SU-DHL-6 (cell line): ENCODE data around the gene C14orf132.
"Not testable (repeated sequence)": the region's sequence is repeated elsewhere in the genome, so short reads cannot be mapped to it uniquely, and the experiment has no call there.

ENCODE experiments used
- H2AFZ ChIP-seq: fragments of 200-600 bp; sonication (generic); 2 replicates; pipeline ENCODE4 v1.6.1; 2014; ENCODE audit warnings: low read depth, mild to moderate bottlenecking, moderate library complexity, mixed read lengths, antibody characterized with exemption, low read length; ENCODE audit not compliant: severe bottlenecking
- H3F3A ChIP-seq: fragments of 200-600 bp; shearing (Covaris generic); 2 replicates; pipeline ENCODE4 v1.6.0; 2016; ENCODE audit warnings: antibody characterized with exemption, mild to moderate bottlenecking; ENCODE audit not compliant: insufficient read depth
- H3K27ac ChIP-seq: fragments of 200-600 bp; sonication (generic); 2 replicates; pipeline ENCODE4 v1.5.1; 2016; ENCODE audit warnings: low read depth, mild to moderate bottlenecking, low read length, moderate library complexity, mixed read lengths
- H3K27me3 ChIP-seq: fragments of 200-600 bp; sonication (generic), shearing (Covaris generic); 2 replicates; pipeline ENCODE4 v1.6.0; 2014; ENCODE audit warnings: mild to moderate bottlenecking, low read length
- H3K36me3 ChIP-seq: fragments of 200-600 bp; sonication (generic); 2 replicates; pipeline ENCODE4 v1.6.1; 2014; ENCODE audit warnings: mild to moderate bottlenecking, low read length, mixed read lengths
- H3K4me2 ChIP-seq: fragments of 300-600, 200-600 bp; shearing (Covaris generic), sonication (generic); 2 replicates; pipeline ENCODE4 v1.6.0; 2014; ENCODE audit warnings: low read length, low read depth, mild to moderate bottlenecking; ENCODE audit not compliant: poor library complexity, severe bottlenecking
- H3K4me3 ChIP-seq: fragments of 200-600 bp; sonication (generic); 2 replicates; pipeline ENCODE4 v1.5.1; 2014; ENCODE audit warnings: antibody characterized with exemption, low read length, mild to moderate bottlenecking, mixed read lengths; ENCODE audit not compliant: insufficient read depth, poor library complexity, severe bottlenecking
- H3K79me2 ChIP-seq: fragments of 200-600 bp; sonication (generic); 2 replicates; pipeline ENCODE4 v1.6.1; 2014; ENCODE audit warnings: mild to moderate bottlenecking, low read length, moderate library complexity; ENCODE audit not compliant: insufficient read depth
- H3K9ac ChIP-seq: fragments of 200-600 bp; sonication (generic); 2 replicates; pipeline ENCODE4 v1.7.0; 2014; ENCODE audit warnings: mild to moderate bottlenecking, low read length
- H3K9me2 ChIP-seq: fragments of 200-600 bp; sonication (generic); replicated peaks from 2 replicates; pipeline ENCODE4 v1.6.1; 2014; ENCODE audit warnings: low read length; ENCODE audit not compliant: insufficient read depth
- H3K9me3 ChIP-seq: fragments of 200-600 bp; sonication (generic); 2 replicates; pipeline ENCODE4 v1.6.1; 2014; ENCODE audit warnings: low read length, mixed read lengths; ENCODE audit not compliant: insufficient read depth
- H4K20me1 ChIP-seq: fragments of 200-600 bp; sonication (generic); 2 replicates; pipeline ENCODE4 v1.6.1; 2014; ENCODE audit warnings: low read depth, mild to moderate bottlenecking, antibody characterized with exemption, low read length, moderate library complexity, mixed read lengths
- EZH2phosphoT487 ChIP-seq: fragments of 200-600 bp; sonication (generic), shearing (Covaris generic); conservative IDR thresholded peaks from 2 replicates; pipeline ENCODE4 v1.6.1; 2018; ENCODE audit warnings: mild to moderate bottlenecking, antibody characterized with exemption, low read length, moderate library complexity, mixed read lengths
- TF ChIP-seq, protein P1 (sequence below): fragments of 200-600 bp; sonication (generic); IDR thresholded peaks from one replicate; pipeline ENCODE4 v1.5.1; 2017; ENCODE audit warnings: antibody characterized with exemption, mild to moderate bottlenecking, low read length, moderate library complexity; ENCODE audit not compliant: insufficient read depth, poor library complexity, severe bottlenecking

Gene C14orf132

GRCh38 chr14:96011131-96011530, 28.0 kb upstream of the C14orf132 start:
- Histone ChIP-seq H4K20me1 (no peaks in the 10 kb centered on the region), H3K36me3 (no peaks in the 10 kb centered on the region), H3K9me2 (no peaks in the 10 kb centered on the region), H3K4me3 (no peak overlapping the region), H2AFZ (no peak overlapping the region), H3K27ac (no peak overlapping the region), H3K9me3 (peaks cover 20% of the 10 kb centered on the region; the same call in 1 of the 2 replicates), H3F3A (no peaks in the 10 kb centered on the region), H3K27me3 (no peaks in the 10 kb centered on the region), H3K9ac (no peak overlapping the region), H3K79me2 (no peaks in the 10 kb centered on the region), H3K4me2 (no peak overlapping the region)
- TF ChIP-seq EZH2phosphoT487: no peak
- TF ChIP-seq, protein P1, sequence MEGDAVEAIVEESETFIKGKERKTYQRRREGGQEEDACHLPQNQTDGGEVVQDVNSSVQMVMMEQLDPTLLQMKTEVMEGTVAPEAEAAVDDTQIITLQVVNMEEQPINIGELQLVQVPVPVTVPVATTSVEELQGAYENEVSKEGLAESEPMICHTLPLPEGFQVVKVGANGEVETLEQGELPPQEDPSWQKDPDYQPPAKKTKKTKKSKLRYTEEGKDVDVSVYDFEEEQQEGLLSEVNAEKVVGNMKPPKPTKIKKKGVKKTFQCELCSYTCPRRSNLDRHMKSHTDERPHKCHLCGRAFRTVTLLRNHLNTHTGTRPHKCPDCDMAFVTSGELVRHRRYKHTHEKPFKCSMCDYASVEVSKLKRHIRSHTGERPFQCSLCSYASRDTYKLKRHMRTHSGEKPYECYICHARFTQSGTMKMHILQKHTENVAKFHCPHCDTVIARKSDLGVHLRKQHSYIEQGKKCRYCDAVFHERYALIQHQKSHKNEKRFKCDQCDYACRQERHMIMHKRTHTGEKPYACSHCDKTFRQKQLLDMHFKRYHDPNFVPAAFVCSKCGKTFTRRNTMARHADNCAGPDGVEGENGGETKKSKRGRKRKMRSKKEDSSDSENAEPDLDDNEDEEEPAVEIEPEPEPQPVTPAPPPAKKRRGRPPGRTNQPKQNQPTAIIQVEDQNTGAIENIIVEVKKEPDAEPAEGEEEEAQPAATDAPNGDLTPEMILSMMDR: no peak

- H2AFZ ChIP-seq: no peak overlapping the region
- H3K27me3 ChIP-seq: no peaks in the 10 kb centered on the region
- no peaks in the 10 kb centered on the region for H3K79me2 ChIP-seq
- no peaks in the 10 kb centered on the region for H3K9me2 ChIP-seq
- no peaks in the 10 kb centered on the region for H4K20me1 ChIP-seq
- H3K9me3 ChIP-seq: peaks cover 20% of the 10 kb centered on the region; the same call in 1 of the 2 replicates
- no peak overlapping the region for H3K27ac ChIP-seq
- no peak overlapping the region for H3K4me2 ChIP-seq
- H3K9ac ChIP-seq: no peak overlapping the region
- TF ChIP-seq, protein P1: no peak
- TF ChIP-seq EZH2phosphoT487: no peak
- no peaks in the 10 kb centered on the region for H3F3A ChIP-seq
- no peaks in the 10 kb centered on the region for H3K36me3 ChIP-seq
- no peak overlapping the region for H3K4me3 ChIP-seq
These were observed 27.6 kb upstream of the C14orf132 start for GRCh38 chr14:96011607-96012006.

DNA sequence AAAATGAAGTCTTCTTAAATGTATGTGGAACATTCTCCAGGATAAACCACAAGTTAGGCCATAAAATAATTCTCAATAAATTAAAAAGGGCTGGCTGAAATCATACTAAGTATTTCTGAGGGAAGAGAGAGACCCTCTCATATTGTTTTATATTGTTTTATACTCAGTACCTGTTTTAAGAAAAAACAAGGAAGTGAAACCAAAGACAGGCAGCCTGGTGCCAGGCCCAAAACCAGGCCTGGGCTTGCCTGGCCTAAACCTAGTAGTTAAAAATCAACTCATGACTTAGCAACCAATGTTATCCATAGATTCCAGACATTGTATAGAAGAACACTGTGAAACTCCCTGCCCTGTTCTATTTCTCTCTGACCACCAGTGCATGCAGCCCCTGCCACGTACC, 26.4 kb upstream of the C14orf132 start:
- not testable (repeated sequence) for H3K36me3 ChIP-seq, H3F3A ChIP-seq, H3K27me3 ChIP-seq, H3K9me2 ChIP-seq, H3K79me2 ChIP-seq, H4K20me1 ChIP-seq, H3K4me3 ChIP-seq
- peak overlapping the region; percentile 63 for H2AFZ ChIP-seq
- peak overlapping the region; percentile 27 for H3K4me2 ChIP-seq
- H3K27ac ChIP-seq: peak overlapping the region; percentile 63
- 0 out of 2 replicates have a peak overlapping the region, but pooled peaks have one; percentile 16 for H3K9ac ChIP-seq
- H3K9me3 ChIP-seq: peaks cover 20% of the 10 kb centered on the region; the same call in 1 of the 2 replicates

- no peaks in the 10 kb centered on the region for H3F3A ChIP-seq
- TF ChIP-seq, protein P1: no peak
- TF ChIP-seq EZH2phosphoT487: no peak
- H2AFZ ChIP-seq: no peak overlapping the region
- H3K36me3 ChIP-seq: no peaks in the 10 kb centered on the region
- no peaks in the 10 kb centered on the region for H3K27me3 ChIP-seq
- H3K9me3 ChIP-seq: peaks cover 20% of the 10 kb centered on the region; the same call in 1 of the 2 replicates
- H4K20me1 ChIP-seq: no peaks in the 10 kb centered on the region
- no peak overlapping the region for H3K27ac ChIP-seq
- H3K4me3 ChIP-seq: no peak overlapping the region
- H3K9ac ChIP-seq: no peak overlapping the region
- H3K79me2 ChIP-seq: no peaks in the 10 kb centered on the region
- H3K4me2 ChIP-seq: no peak overlapping the region
- H3K9me2 ChIP-seq: no peaks in the 10 kb centered on the region
These were observed 25.0 kb upstream of the C14orf132 start for GRCh38 chr14:96014176-96014575.
